ENCODE measurements around the gene GNB1L. TPM values are rescaled to one million over a fixed set of nuclear protein-coding genes. Genes with fewer than 3 reads are reported as not detected.
A peak's percentile ranks its signal among the peaks of the same experiment; 100 is the strongest.

The GNB1L gene
- total RNA-seq (2014; rRNA removed; shearing (Covaris generic)): 12.3 and 12.6 TPM in 2 replicates

- Histone ChIP-seq H3K9me3 (replicated peaks) (no peaks in the 10 kb centered on the region; the same call in 1 of the 2 replicates), H3K4me3 (peak within 1 kb of the TSS; percentile 82), H3K36me3 (peaks cover 18% of the 10 kb centered on the region), H3K27ac (peak within 1 kb of the TSS; percentile 81), H3K27me3 (no peaks in the 10 kb centered on the region), H3K4me1 (peaks cover 8% of the 10 kb centered on the region)
- peak; percentile 97 for DNase-seq
These were observed at the start of gene GNB1L, which contains the start of gene RTL10 for GRCh38 chr22:19854778-19855503. TSS of gene GNB1L (minus strand) at chr22:19854874. CDS start at chr22:19821355, 33,519 bp downstream. TSS of gene RTL10 (minus strand) at chr22:19854874. CDS start at chr22:19852261, 2,613 bp downstream.

GRCh38 chr22:19904174-19904856 lies 49.6 kb upstream of the GNB1L start:
- Histone ChIP-seq H3K4me1 (peaks cover 41% of the 10 kb centered on the region), H3K4me3 (no peak overlapping the region), H3K36me3 (no peaks in the 10 kb centered on the region), H3K27me3 (no peaks in the 10 kb centered on the region), H3K9me3 (replicated peaks) (no peaks in the 10 kb centered on the region), H3K27ac (no peak overlapping the region)
- DNase-seq: no peak

GRCh38 chr22:19903513-19903912 lies 48.8 kb upstream of the GNB1L start:
- peaks cover 41% of the 10 kb centered on the region for H3K4me1 ChIP-seq
- peak overlapping the region; percentile 74 for H3K27ac ChIP-seq
- no peaks in the 10 kb centered on the region for H3K27me3 ChIP-seq
- H3K9me3 ChIP-seq (replicated peaks): no peaks in the 10 kb centered on the region
- no peak for DNase-seq
- no peaks in the 10 kb centered on the region for H3K36me3 ChIP-seq
- H3K4me3 ChIP-seq: peak overlapping the region; percentile 28

GRCh38 chr22:19903031-19903430 lies 48.4 kb upstream of the GNB1L start:
- Histone ChIP-seq H3K4me3 (peak overlapping the region; percentile 28), H3K9me3 (replicated peaks) (no peaks in the 10 kb centered on the region), H3K27me3 (no peaks in the 10 kb centered on the region), H3K27ac (peak overlapping the region; percentile 74), H3K4me1 (peaks cover 41% of the 10 kb centered on the region), H3K36me3 (no peaks in the 10 kb centered on the region)
- DNase-seq: peak; percentile 90 to 91

- H3K4me3 ChIP-seq: peak overlapping the region; percentile 28
- DNase-seq: peak; percentile 74 to 81
- H3K4me1 ChIP-seq: peaks cover 41% of the 10 kb centered on the region
- H3K27me3 ChIP-seq: no peaks in the 10 kb centered on the region
- H3K9me3 ChIP-seq (replicated peaks): no peaks in the 10 kb centered on the region
- peak overlapping the region; percentile 74 for H3K27ac ChIP-seq
- H3K36me3 ChIP-seq: no peaks in the 10 kb centered on the region
These were observed 47.6 kb upstream of the GNB1L start for GRCh38 chr22:19902245-19902715.

GRCh38 chr22:19901577-19902244 lies 47.0 kb upstream of the GNB1L start:
- peaks cover 41% of the 10 kb centered on the region for H3K4me1 ChIP-seq
- H3K27me3 ChIP-seq: no peaks in the 10 kb centered on the region
- peak overlapping the region; percentile 28 for H3K4me3 ChIP-seq
- H3K36me3 ChIP-seq: no peaks in the 10 kb centered on the region
- peak overlapping the region; percentile 74 for H3K27ac ChIP-seq
- H3K9me3 ChIP-seq (replicated peaks): no peaks in the 10 kb centered on the region
- no peak for DNase-seq

GRCh38 chr22:19900707-19901436 lies 46.2 kb upstream of the GNB1L start:
- Histone ChIP-seq H3K9me3 (replicated peaks) (no peaks in the 10 kb centered on the region), H3K27me3 (no peaks in the 10 kb centered on the region), H3K4me1 (peaks cover 41% of the 10 kb centered on the region), H3K27ac (no peak overlapping the region; the same call in 1 of the 2 replicates), H3K4me3 (no peak overlapping the region), H3K36me3 (no peaks in the 10 kb centered on the region)
- DNase-seq: no peak

GRCh38 chr22:19898831-19899567 lies 44.3 kb upstream of the GNB1L start:
- Histone ChIP-seq H3K36me3 (no peaks in the 10 kb centered on the region), H3K27me3 (no peaks in the 10 kb centered on the region), H3K4me3 (no peak overlapping the region), H3K4me1 (peaks cover 30% of the 10 kb centered on the region), H3K27ac (no peak overlapping the region), H3K9me3 (replicated peaks) (no peaks in the 10 kb centered on the region)
- DNase-seq: no peak

GRCh38 chr22:19898145-19898544 lies 43.5 kb upstream of the GNB1L start:
- H3K4me1 ChIP-seq: peaks cover 22% of the 10 kb centered on the region

GRCh38 chr22:19897726-19898125 lies 43.1 kb upstream of the GNB1L start:
- H3K9me3 ChIP-seq (replicated peaks): no peaks in the 10 kb centered on the region
- no peak for DNase-seq
- no peak overlapping the region for H3K27ac ChIP-seq
- peaks cover 23% of the 10 kb centered on the region for H3K4me1 ChIP-seq
- no peak overlapping the region for H3K4me3 ChIP-seq
- H3K36me3 ChIP-seq: no peaks in the 10 kb centered on the region
- H3K27me3 ChIP-seq: no peaks in the 10 kb centered on the region

More at GRCh38 chr22:19898145-19898544, 43.5 kb upstream of the GNB1L start:
- Histone ChIP-seq H3K4me3 (no peak overlapping the region), H3K27ac (no peak overlapping the region), H3K36me3 (no peaks in the 10 kb centered on the region), H3K27me3 (no peaks in the 10 kb centered on the region), H3K9me3 (replicated peaks) (no peaks in the 10 kb centered on the region)
- no peak for DNase-seq

- H3K27me3 ChIP-seq: no peaks in the 10 kb centered on the region
- H3K27ac ChIP-seq: no peak overlapping the region
- peaks cover 23% of the 10 kb centered on the region for H3K4me1 ChIP-seq
- H3K4me3 ChIP-seq: no peak overlapping the region
- no peaks in the 10 kb centered on the region for H3K36me3 ChIP-seq
- no peaks in the 10 kb centered on the region for H3K9me3 ChIP-seq (replicated peaks)
- DNase-seq: no peak
These were observed 42.1 kb upstream of the GNB1L start for GRCh38 chr22:19896665-19897355.

GRCh38 chr22:19895160-19895849 lies 40.6 kb upstream of the GNB1L start:
- DNase-seq: no peak
- H3K36me3 ChIP-seq: no peaks in the 10 kb centered on the region
- H3K27ac ChIP-seq: no peak overlapping the region
- no peaks in the 10 kb centered on the region for H3K27me3 ChIP-seq
- no peaks in the 10 kb centered on the region for H3K9me3 ChIP-seq (replicated peaks)
- H3K4me1 ChIP-seq: peaks cover 26% of the 10 kb centered on the region
- no peak overlapping the region for H3K4me3 ChIP-seq

GRCh38 chr22:19893363-19893762 lies 38.7 kb upstream of the GNB1L start:
- no peak overlapping the region for H3K27ac ChIP-seq

More at GRCh38 chr22:19893363-19893762, 38.7 kb upstream of the GNB1L start:
- Histone ChIP-seq H3K4me1 (peaks cover 31% of the 10 kb centered on the region), H3K4me3 (no peak overlapping the region), H3K27me3 (no peaks in the 10 kb centered on the region), H3K36me3 (no peaks in the 10 kb centered on the region), H3K9me3 (replicated peaks) (no peaks in the 10 kb centered on the region)
- DNase-seq: no peak

All from SJCRH30 (cell line).